Aorta (tissue), 5 donors: Measurements from ENCODE around the gene ST7. TPM values are rescaled to one million over a fixed set of nuclear protein-coding genes. Genes with fewer than 3 reads are reported as not detected.
A peak's percentile ranks its signal among the peaks of the same experiment; 100 is the strongest.

Experiments
- ATAC-seq: fragments of 200-7000 bp; cut with Tn5 transposase; one replicate; pipeline ENCODE4 v1.9.1; 2022; ENCODE audit warnings: moderate library complexity; ENCODE audit not compliant: low FRiP score
- DNase-seq, 2 donors: peaks; one replicate each; pipeline ENCODE4 v3.0.0-alpha.2; 2020
- H3K27ac ChIP-seq, 2 donors: one replicate each; pipeline ENCODE4 v1.5.1; 2013; ENCODE audit warnings: low read length in 2 of 2, mild to moderate bottlenecking in 2 of 2, moderate library complexity in 2 of 2, control low read depth in 1 of 2, inconsistent platforms in 1 of 2, low read depth in 1 of 2
- H3K27me3 ChIP-seq, 2 donors: one replicate each; pipeline ENCODE4 v1.6.1; 2013; ENCODE audit warnings: control low read depth in 1 of 2, low read length in 1 of 2, mild to moderate bottlenecking in 1 of 2, moderate library complexity in 1 of 2; ENCODE audit not compliant: insufficient read depth in 2 of 2, control insufficient read depth in 1 of 2
- H3K36me3 ChIP-seq, 2 donors: one replicate each; pipeline ENCODE4 v1.6.1; 2013; ENCODE audit warnings: control low read depth in 1 of 2, low read length in 1 of 2, mild to moderate bottlenecking in 1 of 2; ENCODE audit not compliant: insufficient read depth in 2 of 2, control insufficient read depth in 1 of 2
- H3K4me1 ChIP-seq, 2 donors: one replicate each; pipeline ENCODE4 v1.6.1; 2013; ENCODE audit warnings: low read length in 2 of 2, control low read depth in 1 of 2, mild to moderate bottlenecking in 1 of 2, moderate library complexity in 1 of 2; ENCODE audit not compliant: insufficient read depth in 2 of 2, control insufficient read depth in 1 of 2
- H3K4me3 ChIP-seq, 2 donors: one replicate each; pipeline ENCODE4 v1.5.1; 2013; ENCODE audit warnings: low read length in 2 of 2, control low read depth in 1 of 2, mild to moderate bottlenecking in 1 of 2
- H3K9me3 ChIP-seq: one replicate; pipeline ENCODE4 v1.6.1; 2013; ENCODE audit warnings: mild to moderate bottlenecking, low read length; ENCODE audit not compliant: control insufficient read depth
- WGBS, 2 donors: extraction: QIAGEN DNeasy Blood & Tissue Kit; methylation state at CpG; one replicate each; pipeline ENCODE4 v1.1.7; 2013; 5-methylcytosine and 5-hydroxymethylcytosine counted together
- intact Hi-C, 2 donors: fragments of 100-400 bp; cut with DNase I; formaldehyde crosslinking; loops; one replicate each; pipeline versions ENCODE4 v1.14.2 to v1.15.0; 2022
- polyA plus RNA-seq, 2 donors: library from polyadenylated mRNA; stranded (reverse); fragments of 200-250 nt; gene quantifications; one replicate each; pipeline ENCODE4 v1.2.3, GENCODE V29; 2013
- total RNA-seq, 2 donors: library from RNA; stranded (reverse); fragmentation: NEBNext Ultra II Directional; extraction: Animal tissue kit (Norgen Biotek cat#: 25700); gene quantifications; one replicate each; pipeline ENCODE4 v1.2.1, GENCODE V29; 2021
- donor health status: healthy with polysubstance abuse.
- donor health status: Bipolar disorder and iron deficiency.
- donor health status: DM: no; HTN: no; CAD: no.
- donor health status: DM: no; HTN: no; CAD: no.
- donor health status: DM: yes; HTN: yes; CAD: no.

The ST7 gene
- total and polyA plus RNA-seq, 4 donors: 24.2 to 35.3 (median 31.9) TPM

DNA sequence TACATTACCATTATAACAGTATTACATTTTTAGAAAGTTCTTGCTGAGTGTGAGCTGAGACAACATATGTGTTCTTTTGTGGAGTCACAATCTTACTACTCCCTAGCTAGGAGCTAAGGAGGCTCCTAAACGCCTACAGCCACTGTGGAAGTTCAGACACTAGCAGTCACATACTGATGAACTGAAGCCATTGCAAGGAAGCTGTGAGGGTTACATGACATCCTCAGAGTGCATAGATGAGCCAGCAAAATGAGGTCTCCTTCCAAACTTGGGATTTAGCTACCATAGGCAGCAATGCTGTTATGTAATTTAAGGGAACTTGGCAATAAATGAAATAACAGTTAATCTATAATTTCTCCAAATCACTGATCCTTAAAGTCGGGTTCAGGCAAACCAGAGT, 10.8 kb upstream of the ST7 start:
- Histone ChIP-seq H3K4me1 (no peaks in the 10 kb centered on the region), H3K9me3 (no peaks in the 10 kb centered on the region), H3K27me3 (no peaks in the 10 kb centered on the region), H3K4me3 (no peak overlapping the region), H3K27ac (no peak overlapping the region), H3K36me3 (no peaks in the 10 kb centered on the region)
- ATAC-seq: no peak
- WGBS, 2 donors: 78 to 80% methylated on average over 2 of the region's 2 CpGs
- no peak for DNase-seq
- intact Hi-C loops: no loop called here

DNA sequence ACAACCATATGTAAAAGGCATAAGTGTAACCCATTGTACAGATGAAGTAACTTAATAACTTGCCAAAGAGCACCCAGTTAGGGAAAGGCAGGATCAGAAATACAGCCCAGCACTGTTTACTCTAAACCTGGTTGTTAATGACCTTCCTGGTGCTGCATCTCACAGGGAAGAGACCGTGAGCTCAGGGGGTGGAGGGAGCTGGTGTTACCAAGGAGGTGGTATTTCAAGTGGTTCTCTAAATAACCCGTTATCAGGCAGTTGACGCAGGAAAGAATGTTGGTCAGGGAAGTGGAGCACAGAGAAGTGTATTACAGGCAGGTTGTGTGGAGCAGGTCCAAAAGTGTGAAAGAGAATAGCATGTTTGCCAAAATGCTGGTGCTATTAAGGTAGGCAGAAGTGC, 4.4 kb upstream of the ST7 start:
- no peaks in the 10 kb centered on the region for H3K9me3 ChIP-seq
- no peak overlapping the region for H3K4me3 ChIP-seq
- H3K27ac ChIP-seq: peak overlapping the region in 1 of 2 donors; percentile 2
- no peak for ATAC-seq
- intact Hi-C loops: no loop called here
- peaks cover 0 to 2% of the 10 kb centered on the region in 2 donors for H3K4me1 ChIP-seq
- 9 to 14% methylated on average over 3 of the region's 3 CpGs for WGBS, 2 donors
- DNase-seq: no peak
- H3K36me3 ChIP-seq: no peaks in the 10 kb centered on the region
- no peaks in the 10 kb centered on the region for H3K27me3 ChIP-seq

DNA sequence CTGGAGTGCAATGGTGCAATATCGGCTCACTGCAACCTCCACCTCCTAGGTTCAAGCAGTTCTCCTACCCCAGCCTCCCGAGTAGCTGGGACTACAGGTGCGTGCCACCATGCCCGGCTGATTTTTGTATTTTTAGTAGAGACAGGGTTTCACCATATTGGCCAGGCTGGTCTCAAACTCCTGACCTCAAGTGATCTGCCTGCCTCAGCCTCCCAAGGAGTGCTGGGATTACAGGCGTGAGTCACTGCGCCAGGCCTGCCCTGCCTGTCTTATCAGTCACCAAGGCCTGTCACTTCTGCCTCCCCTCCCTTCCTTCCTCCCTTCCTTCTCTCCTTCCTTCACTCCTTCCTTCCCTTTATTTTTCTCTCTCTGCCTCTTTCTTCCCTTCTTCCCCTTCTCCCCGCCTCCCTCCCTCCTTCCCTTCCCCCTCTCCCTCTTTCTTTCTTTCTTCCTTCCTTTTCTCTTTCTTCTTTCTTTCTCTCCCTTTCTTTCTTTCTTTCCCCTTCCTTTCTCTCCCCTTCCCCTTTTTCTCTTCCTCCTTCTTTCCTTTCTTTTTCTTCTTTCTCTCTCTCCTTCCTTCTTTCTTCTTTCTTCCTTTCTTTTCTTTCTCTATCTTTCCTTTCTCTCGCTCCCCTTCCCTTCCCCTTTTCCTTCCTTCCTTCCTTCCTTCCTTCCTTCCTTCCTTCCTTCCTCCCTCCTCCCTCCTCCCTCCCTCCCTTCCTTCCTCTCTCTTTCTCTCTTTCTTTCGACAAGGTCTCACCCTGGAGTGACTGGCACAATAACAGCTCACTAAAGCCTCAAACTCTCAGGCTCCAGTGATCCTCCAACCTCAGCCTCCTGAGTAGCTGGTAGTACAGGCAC, 3.1 kb upstream of the ST7 start:
- no peaks in the 10 kb centered on the region for H3K36me3 ChIP-seq
- H3K27me3 ChIP-seq: no peaks in the 10 kb centered on the region
- H3K27ac ChIP-seq: no peak overlapping the region
- no peak overlapping the region for H3K4me3 ChIP-seq
- ATAC-seq (no peak), DNase-seq (no peak)
- WGBS, 2 donors: 86 to 90% methylated on average over 9 of the region's 9 CpGs
- intact Hi-C loops: no loop called here
- peaks cover 0 to 3% of the 10 kb centered on the region in 2 donors for H3K4me1 ChIP-seq
- H3K9me3 ChIP-seq: no peaks in the 10 kb centered on the region

DNA sequence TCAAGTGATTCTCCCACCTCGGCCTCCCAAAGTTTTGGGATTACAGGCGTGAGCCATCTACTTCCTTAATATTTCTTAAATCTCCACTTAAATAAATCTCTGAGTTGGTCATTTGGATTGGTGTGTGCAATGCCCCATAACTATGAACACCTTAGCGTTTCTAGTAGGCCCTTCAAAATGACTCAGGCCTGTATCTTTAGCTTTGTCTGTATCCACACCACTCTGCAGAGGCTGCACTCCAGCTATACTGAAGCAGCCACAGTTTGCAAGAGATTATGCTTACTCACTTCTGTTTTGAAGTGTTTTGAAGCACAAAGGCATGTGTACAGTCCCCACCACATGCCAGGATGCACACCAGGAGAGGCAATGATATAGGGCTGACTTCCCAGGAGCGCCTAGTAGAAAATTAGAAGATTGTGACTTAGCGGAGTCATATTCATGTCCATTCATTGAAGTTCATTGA, 2.4 kb upstream of the ST7 start:
- Histone ChIP-seq H3K27ac (no peak overlapping the region), H3K4me1 (peaks cover 2 to 3% of the 10 kb centered on the region in 2 donors), H3K9me3 (no peaks in the 10 kb centered on the region), H3K27me3 (no peaks in the 10 kb centered on the region), H3K4me3 (no peak overlapping the region), H3K36me3 (no peaks in the 10 kb centered on the region)
- intact Hi-C loops: no loop called here
- WGBS, 2 donors: 96 to 98% methylated on average over 5 of the region's 5 CpGs
- no peak for ATAC-seq
- no peak for DNase-seq

DNA sequence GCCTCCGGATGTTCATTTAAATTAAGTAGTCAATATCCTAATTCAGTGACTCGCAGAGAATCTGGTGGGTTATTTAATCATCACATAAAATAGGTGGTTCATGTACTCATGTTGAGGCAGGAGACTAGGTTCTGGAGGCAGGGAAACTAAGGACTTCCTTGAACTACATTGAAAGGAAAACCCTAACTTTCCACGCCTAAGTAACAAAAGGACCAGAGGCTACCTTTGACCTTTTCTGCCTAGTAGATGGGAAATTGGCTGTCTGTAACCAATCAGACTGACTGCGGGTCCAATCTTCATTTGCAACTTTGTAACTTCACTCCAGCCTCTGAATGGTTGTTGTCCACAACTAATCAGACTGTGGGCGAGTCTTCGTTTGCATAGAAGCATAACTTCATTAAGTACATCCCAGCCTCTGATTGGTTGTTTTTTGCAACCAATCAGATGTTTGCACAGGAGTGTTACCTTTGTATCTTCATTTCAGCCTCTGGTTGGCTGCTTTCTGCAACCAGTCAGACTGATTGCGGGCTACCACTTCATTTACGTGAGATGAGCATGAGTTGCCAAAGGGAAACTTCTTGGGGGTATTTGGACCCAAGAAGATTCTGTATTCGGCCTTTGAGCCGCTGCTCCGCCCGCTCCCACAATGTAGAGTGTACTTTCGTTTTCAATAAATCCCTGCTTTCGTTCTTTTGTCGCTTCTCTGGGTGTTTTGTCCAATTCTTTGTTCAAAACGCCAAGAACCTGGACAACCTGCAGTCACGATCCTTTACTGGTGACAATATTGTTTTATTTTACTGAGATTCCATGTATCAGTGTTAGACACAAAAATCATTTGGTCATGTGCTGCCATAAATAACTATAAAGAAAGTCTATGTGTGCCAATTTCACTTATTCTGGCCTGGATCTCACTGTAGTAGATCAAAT, 1.7 kb upstream of the ST7 start:
- H3K27ac ChIP-seq: peak overlapping the region in 1 of 2 donors; percentile 52
- no peak for DNase-seq
- H3K9me3 ChIP-seq: no peaks in the 10 kb centered on the region
- no peak overlapping the region for H3K4me3 ChIP-seq
- H3K36me3 ChIP-seq: no peaks in the 10 kb centered on the region
- H3K4me1 ChIP-seq: peaks cover 2 to 3% of the 10 kb centered on the region in 2 donors
- WGBS, 2 donors: 95 to 97% methylated on average over 17 of the region's 17 CpGs
- intact Hi-C loops: no loop called here
- no peaks in the 10 kb centered on the region for H3K27me3 ChIP-seq
- ATAC-seq: no peak

DNA sequence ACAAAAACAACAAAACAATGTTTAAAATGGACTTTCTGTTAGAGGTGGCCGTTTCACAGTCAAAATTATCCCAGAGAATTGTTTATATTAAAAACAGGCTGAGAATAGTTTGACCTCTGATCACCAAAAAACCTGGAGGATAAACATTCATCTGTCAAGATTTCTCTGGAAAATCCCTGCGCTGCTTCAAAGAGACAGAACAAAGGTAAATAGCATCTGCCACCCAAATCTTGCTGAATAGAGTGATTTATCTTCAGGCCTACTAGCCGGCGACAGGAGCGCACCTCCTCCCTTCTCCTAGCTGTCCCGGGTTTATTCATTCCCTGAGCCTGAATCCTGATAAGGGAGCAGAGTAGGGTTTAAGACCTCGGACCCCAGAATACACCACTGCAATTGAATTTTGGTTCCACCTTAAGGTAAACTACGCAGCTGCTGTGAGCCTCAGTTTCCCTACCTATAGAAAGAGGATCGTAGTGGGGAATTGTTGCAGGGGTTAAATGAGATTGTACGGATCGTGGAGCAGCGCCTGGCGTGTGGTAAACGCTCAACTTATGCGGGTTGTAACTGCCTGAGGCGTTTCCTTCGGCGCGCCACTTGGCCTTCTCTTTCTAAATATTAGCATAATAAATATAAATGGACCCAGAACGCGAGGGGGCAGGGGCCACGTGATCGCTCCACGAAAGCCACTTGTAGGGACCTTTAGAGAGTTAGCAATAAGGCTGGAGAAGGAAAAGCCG, 498 bp upstream of the ST7 start:
- no peaks in the 10 kb centered on the region for H3K36me3 ChIP-seq
- ATAC-seq (no peak), DNase-seq (peak; percentile 85 to 89)
- peak overlapping the region; percentile 99 for H3K4me3 ChIP-seq
- no peaks in the 10 kb centered on the region for H3K27me3 ChIP-seq
- H3K9me3 ChIP-seq: no peaks in the 10 kb centered on the region
- WGBS, 2 donors: 1 to 2% methylated on average over 24 to 25 of the region's 25 CpGs
- peaks cover 2 to 3% of the 10 kb centered on the region in 2 donors for H3K4me1 ChIP-seq
- intact Hi-C loops: no loop called here
- H3K27ac ChIP-seq: peak overlapping the region; percentile 88 to 99

DNA sequence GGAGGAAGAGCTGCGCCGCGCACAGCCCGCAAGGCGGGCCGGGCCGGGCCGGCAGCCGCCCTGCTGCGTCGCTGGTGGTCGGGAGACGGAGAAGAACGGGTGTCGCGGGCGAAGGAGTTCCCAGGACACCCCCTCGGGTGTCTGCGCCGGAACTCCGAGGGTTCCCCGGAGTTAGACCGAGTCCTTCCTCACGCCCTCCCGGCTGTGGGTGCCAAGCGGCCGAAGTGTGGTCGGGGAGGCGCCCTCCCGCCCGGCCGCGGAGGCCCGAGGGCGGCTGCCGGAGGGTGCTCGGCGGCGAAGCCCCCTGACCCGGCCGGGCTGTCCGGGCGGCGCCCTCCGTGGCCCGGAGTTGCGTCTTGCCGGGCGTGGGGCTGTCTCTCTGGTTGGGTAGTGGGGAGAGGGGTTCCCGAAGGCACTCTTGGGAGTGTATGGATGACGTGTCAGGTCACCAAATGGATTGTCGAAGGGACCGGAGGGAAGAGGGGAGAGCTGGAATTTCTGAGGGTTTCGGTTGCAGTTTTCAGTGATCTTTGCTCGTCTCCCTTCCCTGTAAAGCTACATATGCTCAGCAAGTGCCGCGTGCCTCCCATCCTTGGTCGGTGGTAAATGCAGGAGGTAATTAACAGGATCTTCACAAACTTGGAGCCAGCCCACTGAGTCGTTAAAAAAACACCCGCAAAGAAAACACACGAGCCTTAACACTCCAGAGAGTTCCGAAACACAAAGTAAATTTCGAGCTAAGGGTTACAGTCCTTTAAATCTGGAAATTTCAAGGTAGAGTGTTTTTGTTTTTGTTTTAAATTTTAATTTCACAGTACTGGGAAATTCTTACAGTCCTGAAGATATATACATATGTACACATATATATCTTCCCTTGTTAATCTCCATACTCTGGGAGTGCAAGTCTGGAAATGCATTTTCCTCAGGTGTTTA, 871 bp downstream of the ST7 start:
- intact Hi-C loops: no loop called here
- no peaks in the 10 kb centered on the region for H3K36me3 ChIP-seq
- peak overlapping the region; percentile 98 to 99 for H3K27ac ChIP-seq
- 0 to 1% methylated on average over 49 to 63 of the region's 63 CpGs for WGBS, 2 donors
- H3K9me3 ChIP-seq: no peaks in the 10 kb centered on the region
- H3K4me3 ChIP-seq: peak overlapping the region; percentile 99
- peaks cover 2% of the 10 kb centered on the region in 2 donors for H3K4me1 ChIP-seq
- DNase-seq (peak; percentile 73 to 85), ATAC-seq (peak; percentile 71)
- H3K27me3 ChIP-seq: no peaks in the 10 kb centered on the region
